IMR-90 (cell line): ENCODE data around the gene DENND6B. TPM values are rescaled to one million over a fixed set of nuclear protein-coding genes. Genes with fewer than 3 reads are reported as not detected.

ENCODE experiments used
- ATAC-seq: fragments of 200-7000 bp; cut with Tn5 transposase; 2 replicates; pipeline ENCODE4 v1.9.1; 2020; ENCODE audit warnings: low read depth, mild to moderate bottlenecking, moderate library complexity
- BruUV-seq: library from RNA; stranded (reverse); fragments of 400-500 nt; replicated peaks from 2 replicates; lab custom pipeline; 2021; lab: Mats Ljungman, UMichigan
- CTCF ChIA-PET: fragments of 300-600 bp; formaldehyde crosslinking; extraction: SDS; loops from one replicate; lab custom pipeline; 2021; ENCODE audit warnings: antibody characterized with exemption; lab: Yijun Ruan, JAX
- POLR2A ChIA-PET: fragments of 300-600 bp; sonication (Branson Sonifier 250); formaldehyde crosslinking; loops from one replicate; lab custom pipeline; 2022; ENCODE audit warnings: antibody characterized with exemption; ENCODE audit not compliant: unreplicated experiment; lab: Charles Lee
- DNase-seq: peaks from one replicate; pipeline ENCODE4 v3.0.0; 2013
- H2AFZ ChIP-seq: replicated peaks from 2 replicates; pipeline ENCODE3; 2013; ENCODE audit warnings: low read length, mild to moderate bottlenecking; ENCODE audit not compliant: poor library complexity
- H2AK5ac ChIP-seq: 2 replicates; pipeline ENCODE4 v1.6.1; 2013; ENCODE audit warnings: low read depth, low read length, inconsistent platforms
- H2AK9ac ChIP-seq: replicated peaks from 2 replicates; pipeline ENCODE3; 2013; ENCODE audit warnings: mild to moderate bottlenecking, low read depth, low read length, moderate library complexity; ENCODE audit not compliant: poor library complexity
- H2BK120ac ChIP-seq: 2 replicates; pipeline ENCODE4 v1.6.1; 2013; ENCODE audit warnings: low read depth, low read length, inconsistent platforms
- H2BK15ac ChIP-seq: 3 replicates; pipeline ENCODE4 v1.6.1; 2013; ENCODE audit warnings: low read depth, low read length, inconsistent platforms
- H2BK20ac ChIP-seq: 2 replicates; pipeline ENCODE4 v1.6.1; 2013; ENCODE audit warnings: low read depth, mild to moderate bottlenecking, inconsistent platforms, low read length, moderate library complexity
- H2BK5ac ChIP-seq: 2 replicates; pipeline ENCODE4 v1.6.1; 2013; ENCODE audit warnings: mild to moderate bottlenecking, low read depth, low read length, inconsistent platforms; ENCODE audit not compliant: poor library complexity, severe bottlenecking
- H3K14ac ChIP-seq: replicated peaks from 2 replicates; pipeline ENCODE4 v1.6.1; 2013; ENCODE audit warnings: low read depth, low read length, inconsistent platforms
- H3K18ac ChIP-seq: 2 replicates; pipeline ENCODE4 v1.6.1; 2013; ENCODE audit warnings: low read depth, low read length, control low read depth
- H3K23ac ChIP-seq: 2 replicates; pipeline ENCODE4 v1.6.1; 2013; ENCODE audit warnings: low read depth, low read length, inconsistent platforms
- H3K27ac ChIP-seq: 2 replicates; pipeline ENCODE4 v1.5.1; 2013; ENCODE audit warnings: mild to moderate bottlenecking, control low read depth, low read length; ENCODE audit not compliant: insufficient read depth
- H3K27me3 ChIP-seq: 2 replicates; pipeline ENCODE4 v1.6.1; 2013; ENCODE audit warnings: low read length; ENCODE audit not compliant: control insufficient read depth, insufficient read depth
- H3K36me3 ChIP-seq: 2 replicates; pipeline ENCODE4 v1.6.1; 2013; ENCODE audit warnings: low read length, mixed read lengths; ENCODE audit not compliant: control insufficient read depth, insufficient read depth
- H3K4ac ChIP-seq: 2 replicates; pipeline ENCODE4 v1.6.1; 2013; ENCODE audit warnings: low read depth, low read length, inconsistent platforms
- H3K4me1 ChIP-seq: 2 replicates; pipeline ENCODE4 v1.6.1; 2013; ENCODE audit warnings: low read length, mixed read lengths; ENCODE audit not compliant: control insufficient read depth, insufficient read depth
- H3K4me2 ChIP-seq: 2 replicates; pipeline ENCODE4 v1.6.1; 2013; ENCODE audit warnings: low read depth, mild to moderate bottlenecking, control low read depth, low read length, moderate library complexity
- H3K4me3 ChIP-seq: 2 replicates; pipeline ENCODE4 v1.5.1; 2013; ENCODE audit warnings: low read depth, mild to moderate bottlenecking, control low read depth, low read length, moderate library complexity; ENCODE audit not compliant: insufficient read depth
- H3K56ac ChIP-seq: 2 replicates; pipeline ENCODE4 v1.6.1; 2013; ENCODE audit warnings: low read length, inconsistent platforms; ENCODE audit not compliant: insufficient read depth; ENCODE audit errors: extremely low read depth
- H3K79me1 ChIP-seq, 2 experiments: 2 replicates each; pipeline ENCODE4 v1.6.1; 2013; ENCODE audit warnings: low read length in 2 of 2, inconsistent platforms in 1 of 2, low read depth in 1 of 2
- H3K9ac ChIP-seq: 2 replicates; pipeline ENCODE4 v1.6.1; 2013; ENCODE audit warnings: low read depth, low read length, control low read depth
- H3K9me1 ChIP-seq: 2 replicates; pipeline ENCODE4 v1.6.1; 2013; ENCODE audit warnings: low read length, inconsistent platforms; ENCODE audit not compliant: insufficient read depth
- H3K9me3 ChIP-seq: 2 replicates; pipeline ENCODE4 v1.6.1; 2013; ENCODE audit warnings: low read length; ENCODE audit not compliant: control insufficient read depth, insufficient read depth
- H4K20me1 ChIP-seq: 2 replicates; pipeline ENCODE4 v1.6.1; 2013; ENCODE audit warnings: low read length, inconsistent platforms; ENCODE audit not compliant: insufficient read depth
- H4K5ac ChIP-seq: 2 replicates; pipeline ENCODE4 v1.6.1; 2013; ENCODE audit warnings: mild to moderate bottlenecking, low read depth, low read length, control low read depth
- H4K8ac ChIP-seq, 2 experiments: 2 replicates each; pipeline ENCODE4 v1.6.1; 2013; ENCODE audit warnings: low read depth in 2 of 2, low read length in 2 of 2, control low read depth in 1 of 2, inconsistent platforms in 1 of 2
- H4K91ac ChIP-seq: 2 replicates; pipeline ENCODE4 v1.6.1; 2013; ENCODE audit warnings: low read depth, low read length, inconsistent platforms; ENCODE audit not compliant: insufficient read depth
- CHD1 ChIP-seq: IDR thresholded peaks from 2 replicates; pipeline ENCODE4 v1.6.1; 2012; ENCODE audit warnings: low read depth, low read length, improper control_type of control experiment
- RAD21 ChIP-seq: IDR thresholded peaks from 2 replicates; pipeline ENCODE4 v1.6.1; 2012; ENCODE audit warnings: low read length, improper control_type of control experiment
- SMC3 ChIP-seq: fragments of 150-350 bp; IDR thresholded peaks from 2 replicates; pipeline ENCODE4 v1.6.1; 2016; ENCODE audit warnings: low read depth, mild to moderate bottlenecking, antibody characterized with exemption, low read length, moderate library complexity
- WGBS, 2 experiments: methylation state at CpG; one replicate each; pipeline versions ENCODE4 v1.1.5 to v1.1.7; 2013; ENCODE audit warnings: missing lambda C conversion rate in 2 of 2; ENCODE audit not compliant: insufficient read length in 1 of 2; ENCODE audit errors: extremely low coverage in 2 of 2; 5-methylcytosine and 5-hydroxymethylcytosine counted together
- dilution Hi-C: fragments of 300-500 bp; cut with HindIII; formaldehyde crosslinking; loops from one replicate; pipeline ENCODE4 v1.14.3; 2018; ENCODE audit warnings: low sequenced_read_pairs; ENCODE audit not compliant: unreplicated experiment
- in situ Hi-C: fragments of 300-500 bp; cut with MboI; formaldehyde crosslinking; loops from 3 replicates; pipeline ENCODE4 v1.14.3; 2019; ENCODE audit warnings: low sequenced_read_pairs, inconsistent platforms, mixed read lengths
- intact Hi-C: fragments of 100-400 bp; cut with micrococcal nuclease; formaldehyde crosslinking; loops from 2 replicates; pipeline ENCODE4 v1.10.0; 2022
- polyA plus RNA-seq, 3 experiments: library from polyadenylated mRNA; depleted of rRNA; stranded (reverse); fragments of >200 nt; gene quantifications; 2 replicates each; pipeline ENCODE4 v1.2.3, GENCODE V29; 2012; ENCODE audit warnings: low replicate concordance in 1 of 3
- total RNA-seq: library from RNA; depleted of rRNA; stranded (reverse); fragments of >200 nt; gene quantifications from 2 replicates; pipeline ENCODE4 v1.2.3, GENCODE V29; 2012
- TF ChIP-seq, protein P1 (sequence below): conservative IDR thresholded peaks from 2 replicates; pipeline ENCODE4 v1.5.1; 2012; ENCODE audit warnings: mild to moderate bottlenecking, low read depth, low read length, improper control_type of control experiment

The DENND6B gene
- total and polyA plus RNA-seq, 2 of the 4 experiments (the other 2 are of a cell fraction), result 0.36 to 4.9 TPM

DNA sequence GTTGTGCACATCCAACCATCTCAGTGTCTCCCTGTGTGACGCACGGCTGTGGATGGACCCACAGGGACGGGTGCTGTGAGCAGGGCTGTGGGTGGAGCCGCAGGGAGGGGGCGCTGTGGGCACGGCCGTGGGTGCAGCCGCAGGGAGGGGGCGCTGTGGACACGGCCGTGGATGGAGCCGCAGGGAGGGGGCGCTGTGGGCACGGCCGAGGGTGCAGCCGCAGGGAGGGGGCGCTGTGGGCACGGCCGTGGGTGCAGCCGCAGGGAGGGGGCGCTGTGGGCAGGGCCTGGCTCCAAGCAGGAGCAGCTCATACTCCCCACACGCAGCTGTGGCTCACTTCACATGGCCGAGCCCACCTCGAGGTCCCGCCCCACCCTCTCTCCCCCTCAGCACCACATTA lies 50.7 kb downstream of the DENND6B start:
- no peaks in the 10 kb centered on the region for H3K9me3 ChIP-seq
- H4K8ac ChIP-seq, result no peak overlapping the region
- DNase-seq (peak; percentile 43), ATAC-seq (peak; percentile 19)
- TF ChIP-seq, protein P1, sequence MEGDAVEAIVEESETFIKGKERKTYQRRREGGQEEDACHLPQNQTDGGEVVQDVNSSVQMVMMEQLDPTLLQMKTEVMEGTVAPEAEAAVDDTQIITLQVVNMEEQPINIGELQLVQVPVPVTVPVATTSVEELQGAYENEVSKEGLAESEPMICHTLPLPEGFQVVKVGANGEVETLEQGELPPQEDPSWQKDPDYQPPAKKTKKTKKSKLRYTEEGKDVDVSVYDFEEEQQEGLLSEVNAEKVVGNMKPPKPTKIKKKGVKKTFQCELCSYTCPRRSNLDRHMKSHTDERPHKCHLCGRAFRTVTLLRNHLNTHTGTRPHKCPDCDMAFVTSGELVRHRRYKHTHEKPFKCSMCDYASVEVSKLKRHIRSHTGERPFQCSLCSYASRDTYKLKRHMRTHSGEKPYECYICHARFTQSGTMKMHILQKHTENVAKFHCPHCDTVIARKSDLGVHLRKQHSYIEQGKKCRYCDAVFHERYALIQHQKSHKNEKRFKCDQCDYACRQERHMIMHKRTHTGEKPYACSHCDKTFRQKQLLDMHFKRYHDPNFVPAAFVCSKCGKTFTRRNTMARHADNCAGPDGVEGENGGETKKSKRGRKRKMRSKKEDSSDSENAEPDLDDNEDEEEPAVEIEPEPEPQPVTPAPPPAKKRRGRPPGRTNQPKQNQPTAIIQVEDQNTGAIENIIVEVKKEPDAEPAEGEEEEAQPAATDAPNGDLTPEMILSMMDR, result peak; percentile 87
- TF ChIP-seq SMC3, result peak; percentile 30; the same call in 1 of the 2 replicates
- peak; percentile 35 for TF ChIP-seq RAD21
- no peak for TF ChIP-seq CHD1
- WGBS, 2 experiments, result 84% methylated on average over 11 of the region's 25 CpGs; no CpG with 5 or more reads in 1 of the 2 experiments
- H3K27me3 ChIP-seq, result no peaks in the 10 kb centered on the region
- H3K79me1 ChIP-seq, result peaks cover 0 to 27% of the 10 kb centered on the region in 2 experiments; a peak in 1 of 4 replicates
- no peak overlapping the region for H3K18ac ChIP-seq
- peak overlapping the region; percentile 21 for H2AFZ ChIP-seq
- no peak overlapping the region for H2AK9ac ChIP-seq
- H3K4me3 ChIP-seq, result no peak overlapping the region
- peaks cover 6% of the 10 kb centered on the region; the same call in 1 of the 2 replicates for H3K4me1 ChIP-seq
- H4K20me1 ChIP-seq, result peaks cover 49% of the 10 kb centered on the region
- BruUV-seq, result no TSS peak
- no peak overlapping the region for H2BK5ac ChIP-seq
- no peak overlapping the region for H4K5ac ChIP-seq
- H3K9me1 ChIP-seq, result no peaks in the 10 kb centered on the region
- H3K56ac ChIP-seq, result no peak overlapping the region
- no peak overlapping the region for H3K27ac ChIP-seq
- H3K14ac ChIP-seq, result no peak overlapping the region
- POLR2A ChIA-PET, result no interaction called here
- no peak overlapping the region for H3K4ac ChIP-seq
- no peak overlapping the region for H3K9ac ChIP-seq
- H2BK20ac ChIP-seq, result no peak overlapping the region
- no peak overlapping the region for H2BK15ac ChIP-seq
- intact Hi-C loops, result no loop called here
- no peak overlapping the region for H4K91ac ChIP-seq
- in situ Hi-C loops, result loop anchor here (10.0 kb wide), 1 partner anchor 49 kb away; the partner anchor contains the start of gene DENND6B
- CTCF ChIA-PET, result interaction anchor here (0.6 kb wide), 1 partner anchor 28 kb away, joined by 3 read pairs; no protein-coding TSS in a partner anchor
- no peak overlapping the region for H3K23ac ChIP-seq
- dilution Hi-C loops, result no loop called here
- H2BK120ac ChIP-seq, result no peak overlapping the region
- no peak overlapping the region for H3K4me2 ChIP-seq
- H2AK5ac ChIP-seq, result no peak overlapping the region
- peaks cover 69% of the 10 kb centered on the region for H3K36me3 ChIP-seq
